Omental fat pad (tissue), 4 donors: Measurements from ENCODE around the gene HIBADH. TPM values are rescaled to one million over a fixed set of nuclear protein-coding genes. Genes with fewer than 3 reads are reported as not detected.
A peak's percentile ranks its signal among the peaks of the same experiment; 100 is the strongest.

Experiments
- ATAC-seq: fragments of 150-250 bp; one replicate; pipeline ENCODE4 v1.9.1; 2016; ENCODE audit warnings: mild to moderate bottlenecking, moderate library complexity; ENCODE audit not compliant: low FRiP score
- DNase-seq: peaks from one replicate; pipeline ENCODE4 v3.0.0-alpha.2; 2019; ENCODE audit warnings: low spot score
- total RNA-seq, 4 donors: library from RNA; depleted of rRNA; stranded (reverse); fragments of >200 nt; gene quantifications; one replicate each; pipeline ENCODE4 v1.1.0, GENCODE V29; 2016
- TF ChIP-seq, protein P1 (sequence below), 3 donors: fragments of 450-650 bp; IDR thresholded peaks; one replicate each; pipeline ENCODE4 v1.5.1; 2016 to 2017; ENCODE audit warnings: antibody characterized with exemption in 3 of 3, mild to moderate bottlenecking in 3 of 3, moderate library complexity in 2 of 3

HIBADH gene
- total RNA-seq = 10 to 100 TPM; 35.9 to 71.5 (median 58.6) TPM

DNA sequence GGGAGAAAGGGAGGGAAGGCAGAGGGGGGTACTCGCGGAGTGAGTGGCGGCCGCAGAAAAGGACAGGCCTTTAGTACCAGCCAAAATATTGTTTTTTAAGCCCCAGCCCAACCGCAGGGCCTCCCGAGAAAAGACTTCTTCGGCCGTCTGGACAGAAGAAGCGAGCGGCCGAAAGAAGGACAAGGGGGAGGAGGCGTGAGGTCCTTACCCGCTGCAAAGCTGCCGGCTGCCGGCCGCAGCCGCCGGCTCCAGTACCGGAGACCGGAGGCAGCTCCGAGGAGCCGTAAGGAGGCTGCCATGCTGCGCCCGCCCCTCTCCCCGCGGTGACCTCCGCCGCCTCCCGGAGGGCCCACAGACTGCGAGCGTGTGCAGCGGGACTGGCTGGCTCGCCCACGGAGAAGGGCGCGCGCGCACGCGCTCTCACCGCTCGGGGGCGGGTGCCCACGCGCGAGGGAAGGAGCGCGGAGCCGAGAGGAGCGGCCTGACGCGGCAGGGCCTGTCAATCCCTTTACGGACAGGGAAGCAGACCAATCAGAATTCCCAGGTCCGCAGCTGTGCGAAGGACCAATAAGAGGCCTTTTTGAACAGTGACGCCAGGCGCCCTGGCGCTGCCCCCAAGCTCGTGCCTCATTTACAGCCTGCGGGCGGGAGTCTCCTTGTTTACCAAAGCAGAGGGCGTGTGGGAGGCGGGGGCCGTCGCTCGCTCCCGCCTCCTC, at the start of gene HIBADH:
TSS of gene HIBADH (minus strand) at position 394 of the 716 bp plus-strand sequence. CDS start at position 299, 95 bp downstream.
- peak; percentile 92 for DNase-seq
- TF ChIP-seq, protein P1, sequence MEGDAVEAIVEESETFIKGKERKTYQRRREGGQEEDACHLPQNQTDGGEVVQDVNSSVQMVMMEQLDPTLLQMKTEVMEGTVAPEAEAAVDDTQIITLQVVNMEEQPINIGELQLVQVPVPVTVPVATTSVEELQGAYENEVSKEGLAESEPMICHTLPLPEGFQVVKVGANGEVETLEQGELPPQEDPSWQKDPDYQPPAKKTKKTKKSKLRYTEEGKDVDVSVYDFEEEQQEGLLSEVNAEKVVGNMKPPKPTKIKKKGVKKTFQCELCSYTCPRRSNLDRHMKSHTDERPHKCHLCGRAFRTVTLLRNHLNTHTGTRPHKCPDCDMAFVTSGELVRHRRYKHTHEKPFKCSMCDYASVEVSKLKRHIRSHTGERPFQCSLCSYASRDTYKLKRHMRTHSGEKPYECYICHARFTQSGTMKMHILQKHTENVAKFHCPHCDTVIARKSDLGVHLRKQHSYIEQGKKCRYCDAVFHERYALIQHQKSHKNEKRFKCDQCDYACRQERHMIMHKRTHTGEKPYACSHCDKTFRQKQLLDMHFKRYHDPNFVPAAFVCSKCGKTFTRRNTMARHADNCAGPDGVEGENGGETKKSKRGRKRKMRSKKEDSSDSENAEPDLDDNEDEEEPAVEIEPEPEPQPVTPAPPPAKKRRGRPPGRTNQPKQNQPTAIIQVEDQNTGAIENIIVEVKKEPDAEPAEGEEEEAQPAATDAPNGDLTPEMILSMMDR (IDR thresholded peaks at IDR 0.05) = no peak
- ATAC-seq = peak; percentile 100

DNA sequence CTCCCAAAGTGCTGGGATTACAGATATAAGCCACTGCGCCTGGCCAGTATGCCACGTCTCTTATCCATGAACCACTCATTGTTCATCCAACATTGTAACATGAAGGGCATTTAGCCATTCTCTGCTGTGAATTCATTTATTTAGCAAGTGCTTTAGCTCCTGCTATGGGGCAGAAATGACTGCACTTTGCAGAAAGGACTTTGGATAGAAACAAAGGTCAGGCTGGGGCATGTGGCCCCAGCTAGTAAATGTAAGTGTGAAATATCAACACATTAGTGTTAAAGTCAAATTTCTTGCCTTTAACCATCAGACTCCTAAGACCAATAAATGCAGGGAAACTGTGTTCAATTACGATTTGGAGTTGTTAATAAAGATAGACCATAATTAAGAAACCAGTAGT, 49.5 kb upstream of the HIBADH start:
- TF ChIP-seq, protein P1 (IDR thresholded peaks at IDR 0.05) = no peak
- DNase-seq = no peak
- no peak for ATAC-seq

DNA sequence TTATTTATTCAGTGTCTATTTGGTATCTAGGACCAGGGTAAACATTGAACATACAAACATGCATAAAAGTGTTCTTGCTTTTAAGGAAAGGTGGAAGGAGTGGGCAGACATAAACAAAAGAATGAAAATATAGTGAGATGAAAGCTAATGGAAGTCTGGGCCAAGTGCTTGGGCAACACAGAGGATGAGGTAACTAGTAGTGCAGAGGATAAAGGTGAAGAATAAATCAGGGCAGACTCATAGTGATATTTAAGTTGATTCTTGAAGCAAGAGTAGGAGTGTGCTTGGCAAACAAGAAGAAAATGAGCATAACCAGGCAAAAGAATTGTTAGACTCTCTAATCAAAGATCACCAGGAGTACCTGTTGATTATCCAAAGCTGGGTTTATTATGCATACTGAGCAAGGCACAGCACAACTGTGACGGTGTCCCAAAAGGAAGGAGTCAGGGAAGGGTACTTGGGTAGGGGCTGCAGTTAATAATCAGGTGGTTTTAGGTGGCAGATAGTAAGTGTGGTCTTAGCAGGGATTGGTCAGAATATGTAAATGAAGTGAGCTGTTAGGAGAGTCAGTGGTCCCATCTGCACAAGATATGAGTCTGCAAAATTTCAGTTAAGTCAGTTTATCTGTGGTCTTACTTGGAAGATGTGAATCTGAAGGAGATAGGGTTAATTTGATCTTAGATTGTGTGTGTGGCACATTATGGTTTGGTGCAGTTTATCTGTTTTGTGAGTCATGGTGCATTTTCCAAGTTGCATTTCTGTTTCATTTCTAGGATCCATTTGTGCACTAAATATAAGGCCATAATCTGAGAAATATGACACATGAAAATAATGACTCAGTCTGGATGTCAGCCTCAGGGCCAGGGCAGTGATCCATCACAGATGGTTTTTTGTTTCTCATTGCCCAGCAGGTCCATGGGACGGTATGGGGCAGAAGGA, 46.7 kb upstream of the HIBADH start:
- ATAC-seq (peak; percentile 77), DNase-seq (no peak)
- TF ChIP-seq, protein P1 (IDR thresholded peaks at IDR 0.05) = no peak

DNA sequence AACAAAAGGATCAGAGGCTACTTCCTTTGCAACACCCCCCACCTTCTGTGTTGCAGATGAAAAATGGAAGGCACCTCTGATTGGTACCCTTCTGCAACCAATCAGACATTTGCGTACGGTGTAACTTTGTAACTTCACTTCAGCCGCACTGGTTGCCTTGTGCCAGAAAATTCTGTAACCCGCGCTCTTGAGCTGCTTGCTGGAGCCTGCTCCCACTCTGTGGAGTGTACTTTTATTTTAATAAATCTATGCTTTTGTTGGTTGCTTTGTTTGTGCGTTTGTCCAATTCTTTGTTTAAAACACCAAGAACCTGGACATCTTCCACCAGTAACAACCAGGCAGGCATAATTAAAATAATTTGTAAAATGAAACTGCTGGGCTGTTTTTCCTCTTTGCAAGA, 45.8 kb upstream of the HIBADH start:
- TF ChIP-seq, protein P1 (IDR thresholded peaks at IDR 0.05) = no peak
- no peak for ATAC-seq
- DNase-seq = no peak

DNA sequence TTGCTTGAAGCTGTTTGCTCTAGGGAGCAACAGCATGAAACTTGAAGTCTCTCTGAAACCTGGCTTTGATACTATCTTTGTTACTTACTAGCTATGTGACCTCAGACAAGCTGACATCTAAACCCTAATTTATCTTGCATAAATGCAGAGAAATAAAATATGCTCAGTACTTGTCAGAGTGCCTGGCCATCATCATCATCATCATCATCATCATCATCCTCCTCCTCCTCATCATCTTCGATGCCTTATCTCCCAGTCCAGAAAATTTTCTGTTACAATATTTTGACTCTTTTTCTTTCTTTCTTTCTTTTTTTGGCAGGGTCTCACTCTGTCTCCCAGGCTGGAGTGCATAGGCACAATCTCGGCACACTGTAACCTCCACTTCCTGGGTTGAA, 42.5 kb upstream of the HIBADH start:
- ATAC-seq = no peak
- TF ChIP-seq, protein P1 (IDR thresholded peaks at IDR 0.05) = no peak

DNA sequence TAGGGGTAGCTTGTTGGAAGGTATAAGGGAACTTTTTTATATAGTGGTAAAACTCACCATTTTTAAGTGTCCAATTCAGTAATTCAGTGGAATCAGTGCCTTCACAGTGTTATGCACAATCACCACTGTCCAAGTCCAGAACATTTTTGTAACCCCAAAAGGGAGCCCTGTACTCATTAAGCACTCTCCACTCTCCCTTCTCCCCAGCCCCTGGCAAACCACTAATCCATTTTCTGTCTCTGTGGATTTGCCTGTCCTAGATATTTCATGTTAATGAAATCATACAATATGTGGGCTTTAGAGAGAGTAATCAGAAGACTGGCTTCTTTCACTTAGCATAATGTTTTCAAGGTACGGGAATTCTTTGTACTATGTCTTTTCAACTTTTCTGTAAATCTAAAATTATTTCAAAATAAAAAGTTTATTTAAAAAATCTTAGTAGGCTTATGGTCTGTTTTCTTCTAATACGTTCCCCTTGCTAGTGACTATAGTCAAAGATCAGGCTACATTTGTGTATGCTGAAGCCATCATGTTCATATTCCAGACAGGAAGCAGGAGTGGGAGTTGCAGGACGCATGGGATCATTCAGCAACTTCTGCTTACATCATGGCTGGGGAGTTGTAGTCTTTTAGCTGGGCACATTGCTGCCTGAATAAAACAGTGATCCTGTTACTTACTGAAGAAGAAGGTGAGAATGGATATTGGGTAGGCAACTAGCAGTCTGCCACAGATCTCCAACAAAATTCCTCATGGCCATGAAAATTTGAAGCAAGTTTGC, 41.9 kb upstream of the HIBADH start:
- DNase-seq (no peak), ATAC-seq (no peak)
- TF ChIP-seq, protein P1 (IDR thresholded peaks at IDR 0.05) = no peak

More for the DNA sequence above, 42.5 kb upstream of the HIBADH start:
- no peak for DNase-seq
